ENCODE measurements around the gene HHAT.

HHAT gene

GRCh38 chr1:210464519-210465039 lies 135.9 kb downstream of the HHAT start:
- no peak for ATAC-seq (ENCODE audit: low read depth)
- no peaks in the 10 kb centered on the region for H3K4me1 Mint-ChIP-seq
- no peaks in the 10 kb centered on the region for H3K27me3 Mint-ChIP-seq
- no peak overlapping the region for H3K4me3 Mint-ChIP-seq
- H3K9me3 Mint-ChIP-seq = no peaks in the 10 kb centered on the region
- DNase-seq (ENCODE audit: low spot score in 2 of 2) = no peak
- H3K27ac Mint-ChIP-seq = no peak overlapping the region
- H3K36me3 Mint-ChIP-seq = peaks cover 20% of the 10 kb centered on the region

- DNase-seq (ENCODE audit: low spot score in 2 of 2) = no peak
- ATAC-seq (ENCODE audit: low read depth) = no peak
- Mint-ChIP-seq H3K4me1 (no peaks in the 10 kb centered on the region), H3K27ac (no peak overlapping the region), H3K36me3 (peaks cover 22% of the 10 kb centered on the region), H3K27me3 (no peaks in the 10 kb centered on the region), H3K4me3 (no peak overlapping the region), H3K9me3 (no peaks in the 10 kb centered on the region)
Observed at GRCh38 chr1:210465150-210465549, 136.4 kb downstream of the HHAT start.

- Mint-ChIP-seq H3K4me3 (no peak overlapping the region), H3K36me3 (peaks cover 29% of the 10 kb centered on the region), H3K4me1 (no peaks in the 10 kb centered on the region), H3K27ac (no peak overlapping the region), H3K9me3 (no peaks in the 10 kb centered on the region), H3K27me3 (no peaks in the 10 kb centered on the region)
- DNase-seq (ENCODE audit: low spot score in 2 of 2) = no peak
- ATAC-seq (ENCODE audit: low read depth) = no peak
Observed at GRCh38 chr1:210467440-210468043, 138.8 kb downstream of the HHAT start.

GRCh38 chr1:210469441-210469840 lies 140.7 kb downstream of the HHAT start:
- H3K4me3 Mint-ChIP-seq = no peak overlapping the region
- peaks cover 29% of the 10 kb centered on the region for H3K36me3 Mint-ChIP-seq
- no peak overlapping the region for H3K27ac Mint-ChIP-seq
- DNase-seq (ENCODE audit: low spot score in 2 of 2) (no peak), ATAC-seq (ENCODE audit: low read depth) (no peak)
- H3K27me3 Mint-ChIP-seq = no peaks in the 10 kb centered on the region
- no peaks in the 10 kb centered on the region for H3K9me3 Mint-ChIP-seq
- H3K4me1 Mint-ChIP-seq = peaks cover 2% of the 10 kb centered on the region

GRCh38 chr1:210475321-210475720 lies 146.6 kb downstream of the HHAT start:
- DNase-seq (ENCODE audit: low spot score in 2 of 2) (no peak), ATAC-seq (ENCODE audit: low read depth) (no peak)
- no peak overlapping the region for H3K27ac Mint-ChIP-seq
- H3K27me3 Mint-ChIP-seq = no peaks in the 10 kb centered on the region
- H3K9me3 Mint-ChIP-seq = no peaks in the 10 kb centered on the region
- H3K36me3 Mint-ChIP-seq = peaks cover 26% of the 10 kb centered on the region
- H3K4me1 Mint-ChIP-seq = peaks cover 2% of the 10 kb centered on the region
- no peak overlapping the region for H3K4me3 Mint-ChIP-seq

- DNase-seq (ENCODE audit: low spot score in 2 of 2) (no peak), ATAC-seq (ENCODE audit: low read depth) (no peak)
- H3K9me3 Mint-ChIP-seq = no peaks in the 10 kb centered on the region
- H3K27me3 Mint-ChIP-seq = no peaks in the 10 kb centered on the region
- H3K27ac Mint-ChIP-seq = no peak overlapping the region
- H3K4me1 Mint-ChIP-seq = peaks cover 2% of the 10 kb centered on the region
- H3K4me3 Mint-ChIP-seq = no peak overlapping the region
- peaks cover 27% of the 10 kb centered on the region for H3K36me3 Mint-ChIP-seq
Observed at GRCh38 chr1:210475806-210476205, 147.1 kb downstream of the HHAT start.

DNA sequence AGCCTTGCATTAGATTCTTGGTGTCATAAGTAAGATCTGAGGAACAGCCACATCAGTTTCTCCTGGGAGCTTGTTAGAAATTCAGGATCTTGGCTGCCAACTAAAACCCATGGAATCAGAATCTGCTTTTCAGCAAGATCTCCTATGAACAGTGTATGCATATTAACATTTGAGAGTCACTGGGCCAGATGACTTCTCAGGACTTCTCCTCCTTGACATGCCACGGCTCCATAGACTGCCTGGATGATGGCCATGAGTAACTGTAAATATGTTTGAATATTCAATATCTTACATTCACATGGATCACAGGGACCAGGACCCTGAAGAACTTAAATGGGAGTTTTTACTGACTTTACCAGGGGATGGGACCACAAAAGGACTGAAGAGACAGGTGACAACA lies 148.0 kb downstream of the HHAT start:
- H3K36me3 Mint-ChIP-seq = peaks cover 25% of the 10 kb centered on the region
- H3K9me3 Mint-ChIP-seq = no peaks in the 10 kb centered on the region
- H3K4me1 Mint-ChIP-seq = peaks cover 2% of the 10 kb centered on the region
- DNase-seq (ENCODE audit: low spot score in 2 of 2) = no peak
- H3K27me3 Mint-ChIP-seq = no peaks in the 10 kb centered on the region
- no peak for ATAC-seq (ENCODE audit: low read depth)
- no peak overlapping the region for H3K4me3 Mint-ChIP-seq
- H3K27ac Mint-ChIP-seq = no peak overlapping the region

DNA sequence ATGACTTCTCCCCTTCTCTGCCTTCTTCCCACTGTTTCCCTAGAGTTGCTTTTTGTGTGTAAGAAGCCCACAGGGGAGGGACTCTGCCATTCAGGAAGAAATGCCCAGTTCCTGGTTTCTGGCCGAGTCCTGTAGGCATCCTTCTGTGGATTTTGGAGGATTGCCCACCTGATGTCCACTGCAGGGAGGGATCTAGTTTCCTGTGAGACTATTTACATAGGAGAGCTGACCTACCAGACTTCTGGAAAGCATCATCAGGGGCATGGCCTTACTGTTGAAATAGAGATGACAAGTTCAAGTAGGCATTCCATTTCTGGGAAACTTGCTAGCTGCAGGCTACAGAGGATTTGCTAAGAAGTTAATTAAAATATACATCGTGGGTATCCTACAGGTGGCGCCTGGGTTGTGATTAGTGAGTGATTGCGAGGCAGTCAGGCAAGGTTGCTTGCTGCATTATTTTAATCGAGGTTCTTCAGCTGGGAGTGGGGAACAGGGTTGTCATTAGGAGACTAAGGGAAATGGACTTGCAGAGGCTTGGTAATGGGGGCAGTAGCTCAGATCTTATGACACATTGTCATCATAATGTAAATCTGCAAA lies 148.7 kb downstream of the HHAT start:
- Mint-ChIP-seq H3K27ac (no peak overlapping the region), H3K4me3 (no peak overlapping the region), H3K36me3 (peaks cover 27% of the 10 kb centered on the region), H3K27me3 (no peaks in the 10 kb centered on the region), H3K4me1 (peaks cover 2% of the 10 kb centered on the region), H3K9me3 (no peaks in the 10 kb centered on the region)
- ATAC-seq (ENCODE audit: low read depth) (no peak), DNase-seq (ENCODE audit: low spot score in 2 of 2) (no peak)

DNA sequence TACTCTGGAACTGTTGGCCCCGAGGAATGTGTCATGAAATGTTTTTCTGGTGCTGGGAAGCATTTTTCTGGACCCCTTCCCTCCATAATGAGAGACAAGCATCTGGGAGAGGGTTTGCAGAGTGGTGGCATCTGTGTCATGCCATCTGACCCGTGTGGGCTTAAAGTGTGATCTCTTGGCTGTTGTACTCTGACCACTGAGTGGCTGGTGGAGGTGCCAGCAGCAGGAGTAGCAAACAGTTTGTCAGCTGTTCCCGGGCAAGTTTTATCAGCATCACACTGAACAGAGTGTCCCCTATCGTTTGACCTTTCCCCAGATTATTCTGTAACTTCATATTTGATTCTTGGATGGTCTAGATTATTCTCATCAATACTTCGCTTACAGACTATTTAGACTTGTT lies 150.1 kb downstream of the HHAT start:
- no peak for DNase-seq (ENCODE audit: low spot score in 2 of 2)
- H3K4me3 Mint-ChIP-seq = no peak overlapping the region

GRCh38 chr1:210482491-210482890 lies 153.8 kb downstream of the HHAT start:
- no peak overlapping the region for H3K27ac Mint-ChIP-seq
- no peaks in the 10 kb centered on the region for H3K4me1 Mint-ChIP-seq
- H3K9me3 Mint-ChIP-seq = no peaks in the 10 kb centered on the region
- DNase-seq (ENCODE audit: low spot score in 2 of 2) (no peak), ATAC-seq (ENCODE audit: low read depth) (no peak)
- H3K4me3 Mint-ChIP-seq = no peak overlapping the region
- H3K27me3 Mint-ChIP-seq = no peaks in the 10 kb centered on the region
- H3K36me3 Mint-ChIP-seq = peaks cover 19% of the 10 kb centered on the region

More for the DNA sequence above, 150.1 kb downstream of the HHAT start:
- H3K27me3 Mint-ChIP-seq = no peaks in the 10 kb centered on the region
- no peak for ATAC-seq (ENCODE audit: low read depth)
- H3K36me3 Mint-ChIP-seq = peaks cover 29% of the 10 kb centered on the region
- no peaks in the 10 kb centered on the region for H3K4me1 Mint-ChIP-seq
- no peak overlapping the region for H3K27ac Mint-ChIP-seq
- no peaks in the 10 kb centered on the region for H3K9me3 Mint-ChIP-seq

DNA sequence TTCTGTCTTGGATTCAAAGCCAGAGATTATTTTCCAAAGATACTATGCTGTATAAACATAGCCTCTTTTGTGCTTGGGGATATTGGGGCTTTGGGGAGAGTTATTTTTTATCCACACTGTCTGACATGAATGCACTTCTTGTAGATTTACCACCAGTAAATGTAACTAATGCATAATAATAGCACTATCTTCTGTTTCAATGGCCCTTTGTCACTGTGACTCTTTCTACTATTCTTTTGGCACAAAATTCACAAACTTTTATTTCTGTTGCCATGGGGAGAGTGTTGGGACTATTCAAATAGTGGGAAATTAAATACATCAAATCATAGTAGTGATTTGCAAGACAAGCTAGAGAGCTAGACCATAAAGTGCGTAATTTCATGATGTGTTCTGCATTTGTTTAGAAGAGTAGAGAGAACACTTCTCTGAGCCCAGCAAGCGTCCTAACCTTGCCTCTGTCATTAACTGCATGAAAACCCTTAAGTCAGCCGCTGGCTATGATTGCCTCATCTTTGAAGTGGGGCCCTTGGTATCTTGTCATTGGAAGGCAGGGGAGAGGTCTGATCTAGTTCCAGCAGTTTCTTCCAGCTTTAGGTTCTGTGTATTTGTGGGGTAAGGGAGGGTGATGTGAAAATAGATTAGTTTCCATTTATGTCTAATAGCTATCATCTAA lies 154.4 kb downstream of the HHAT start:
- DNase-seq (ENCODE audit: low spot score in 2 of 2) (no peak), ATAC-seq (ENCODE audit: low read depth) (no peak)
- Mint-ChIP-seq H3K36me3 (peaks cover 20% of the 10 kb centered on the region), H3K4me3 (no peak overlapping the region), H3K27ac (no peak overlapping the region), H3K27me3 (no peaks in the 10 kb centered on the region), H3K4me1 (no peaks in the 10 kb centered on the region), H3K9me3 (no peaks in the 10 kb centered on the region)

DNA sequence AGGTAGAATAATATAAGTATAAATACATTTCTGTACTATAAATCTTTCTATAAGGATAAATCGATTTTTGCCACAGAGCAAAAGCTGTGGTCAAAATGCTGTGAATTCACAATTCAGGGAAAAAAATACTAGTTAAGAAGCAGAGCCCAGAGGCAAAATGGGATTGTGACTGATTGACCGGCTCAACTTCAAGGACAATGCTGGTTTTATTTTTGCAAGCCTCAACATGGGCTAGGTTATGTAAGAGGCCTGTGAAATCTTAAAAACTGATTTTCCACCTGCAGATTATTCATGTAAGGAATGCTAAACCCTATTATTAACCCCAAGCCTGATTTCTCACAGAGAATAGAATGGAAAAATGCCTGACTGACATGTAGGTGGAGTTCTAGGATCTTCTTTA lies 155.1 kb downstream of the HHAT start:
- ATAC-seq (ENCODE audit: low read depth) (no peak), DNase-seq (ENCODE audit: low spot score in 2 of 2) (no peak)
- no peak overlapping the region for H3K27ac Mint-ChIP-seq
- no peaks in the 10 kb centered on the region for H3K27me3 Mint-ChIP-seq
- no peak overlapping the region for H3K4me3 Mint-ChIP-seq
- H3K4me1 Mint-ChIP-seq = no peaks in the 10 kb centered on the region
- H3K36me3 Mint-ChIP-seq = peaks cover 21% of the 10 kb centered on the region
- no peaks in the 10 kb centered on the region for H3K9me3 Mint-ChIP-seq

DNA sequence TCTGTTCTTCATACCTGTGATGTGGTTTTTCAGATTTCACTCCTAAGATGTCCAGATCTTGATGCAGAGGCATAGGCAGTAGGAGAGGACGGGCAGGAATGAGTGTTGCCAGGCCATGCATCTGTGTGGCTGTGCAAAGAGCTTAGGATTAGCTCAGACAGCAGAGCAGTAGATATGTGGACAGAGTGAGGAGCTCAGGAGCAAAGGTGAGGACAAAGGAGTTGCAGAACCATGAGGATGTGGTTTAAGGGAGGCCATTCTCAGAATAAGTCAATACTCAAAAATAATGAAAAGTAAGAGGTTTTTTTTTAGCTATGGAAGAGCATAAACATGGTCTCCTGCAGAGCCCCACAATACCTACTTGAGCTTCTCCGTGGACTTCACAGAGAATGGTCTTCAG lies 158.3 kb downstream of the HHAT start:
- ATAC-seq (ENCODE audit: low read depth) (no peak), DNase-seq (ENCODE audit: low spot score in 2 of 2) (no peak)
- Mint-ChIP-seq H3K36me3 (peaks cover 18% of the 10 kb centered on the region), H3K27ac (no peak overlapping the region), H3K9me3 (no peaks in the 10 kb centered on the region), H3K4me3 (no peak overlapping the region), H3K27me3 (no peaks in the 10 kb centered on the region), H3K4me1 (no peaks in the 10 kb centered on the region)

- H3K9me3 Mint-ChIP-seq = no peaks in the 10 kb centered on the region
- H3K4me3 Mint-ChIP-seq = no peak overlapping the region
- H3K27me3 Mint-ChIP-seq = no peaks in the 10 kb centered on the region
- no peak for DNase-seq (ENCODE audit: low spot score in 2 of 2)
- H3K27ac Mint-ChIP-seq = no peak overlapping the region
- H3K4me1 Mint-ChIP-seq = no peaks in the 10 kb centered on the region
- peaks cover 22% of the 10 kb centered on the region for H3K36me3 Mint-ChIP-seq
- no peak for ATAC-seq (ENCODE audit: low read depth)
Observed at GRCh38 chr1:210489491-210489890, 160.8 kb downstream of the HHAT start.

Data from memory B cell (primary cell).